Esophagus (tissue), 2 donors: ENCODE data around the gene NACAD. TPM values are rescaled to one million over a fixed set of nuclear protein-coding genes. Genes with fewer than 3 reads are reported as not detected.
"Not testable (repeated sequence)": the region's sequence is repeated elsewhere in the genome, so short reads cannot be mapped to it uniquely, and the experiment has no call there.

Source experiments
- H3K27ac ChIP-seq, 2 donors: one replicate each; pipeline ENCODE4 v1.5.1; 2013; ENCODE audit warnings: low read depth in 2 of 2, mild to moderate bottlenecking in 2 of 2, inconsistent platforms in 1 of 2, low read length in 1 of 2, moderate library complexity in 1 of 2
- H3K27me3 ChIP-seq, 2 donors: one replicate each; pipeline ENCODE4 v1.6.1; 2013; ENCODE audit warnings: low read length in 2 of 2, control low read depth in 1 of 2, mild to moderate bottlenecking in 1 of 2; ENCODE audit not compliant: insufficient read depth in 2 of 2, control insufficient read depth in 1 of 2
- H3K36me3 ChIP-seq, 2 donors: one replicate each; pipeline ENCODE4 v1.6.1; 2013; ENCODE audit warnings: low read length in 1 of 2; ENCODE audit not compliant: control insufficient read depth in 2 of 2, insufficient read depth in 2 of 2
- H3K4me1 ChIP-seq, 2 donors: one replicate each; pipeline ENCODE4 v1.6.1; 2013; ENCODE audit warnings: low read length in 1 of 2; ENCODE audit not compliant: control insufficient read depth in 2 of 2, insufficient read depth in 2 of 2
- H3K4me3 ChIP-seq, 2 donors: one replicate each; pipeline ENCODE4 v1.5.1; 2013; ENCODE audit warnings: low read length in 2 of 2, mild to moderate bottlenecking in 2 of 2, low read depth in 1 of 2, moderate library complexity in 1 of 2
- H3K9me3 ChIP-seq, 2 donors: one replicate each; pipeline ENCODE4 v1.6.1; 2013; ENCODE audit warnings: mild to moderate bottlenecking in 2 of 2, low read depth in 1 of 2, low read length in 1 of 2, moderate library complexity in 1 of 2; ENCODE audit not compliant: control insufficient read depth in 2 of 2, insufficient read depth in 1 of 2
- WGBS, 2 donors: extraction: QIAGEN DNeasy Blood & Tissue Kit; methylation state at CpG; one replicate each; pipeline ENCODE4 v1.1.7; 2013; 5-methylcytosine and 5-hydroxymethylcytosine counted together
- polyA plus RNA-seq, 2 donors: library from polyadenylated mRNA; stranded (reverse); fragments of 200-250 nt; gene quantifications; one replicate each; pipeline ENCODE4 v1.2.3, GENCODE V29; 2013
- donor health status: healthy with polysubstance abuse.
- donor health status: Bipolar disorder and iron deficiency.

NACAD gene
- polyA plus RNA-seq, 2 donors, result 0.37 to 0.65 TPM

GRCh38 chr7:45044338-45044737 is 44.4 kb downstream of the NACAD start:
- Histone ChIP-seq H3K27ac (no peak overlapping the region), H3K4me1 (no peaks in the 10 kb centered on the region), H3K36me3 (peaks cover 5 to 7% of the 10 kb centered on the region in 2 donors), H3K4me3 (no peak overlapping the region), H3K9me3 (no peaks in the 10 kb centered on the region), H3K27me3 (no peaks in the 10 kb centered on the region)
- 75 to 90% methylated on average over 5 of the region's 5 CpGs for WGBS, 2 donors

DNA sequence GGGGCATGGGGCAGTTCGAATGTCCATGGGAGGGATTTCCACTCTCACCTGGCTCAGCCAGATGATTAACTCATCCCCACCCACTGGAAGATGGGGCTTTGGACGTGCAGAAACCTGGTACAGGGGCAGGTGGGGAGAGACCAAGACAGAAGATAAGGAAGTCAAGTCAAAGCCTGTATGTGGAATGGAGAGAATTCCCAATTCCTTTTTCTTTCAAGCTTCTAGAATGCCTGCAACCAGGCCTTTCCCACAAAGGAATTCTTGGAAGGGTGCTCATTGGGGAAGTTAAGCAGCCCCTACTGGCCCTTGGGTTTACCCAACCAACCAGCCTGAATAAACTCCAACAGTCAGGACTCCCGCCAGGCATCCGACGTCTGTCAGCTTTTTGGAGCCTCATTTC is 49.7 kb downstream of the NACAD start:
- Histone ChIP-seq H3K4me1 (peaks cover 2 to 12% of the 10 kb centered on the region in 2 donors), H3K36me3 (peaks cover 7 to 14% of the 10 kb centered on the region in 2 donors), H3K27me3 (no peaks in the 10 kb centered on the region), H3K9me3 (no peaks in the 10 kb centered on the region), H3K27ac (no peak overlapping the region), H3K4me3 (no peak overlapping the region)
- WGBS, 2 donors, result 88 to 89% methylated on average over 5 of the region's 5 CpGs

GRCh38 chr7:45037876-45038275 is 50.9 kb downstream of the NACAD start:
- H3K36me3 ChIP-seq, result peaks cover 7 to 14% of the 10 kb centered on the region in 2 donors
- peaks cover 2 to 17% of the 10 kb centered on the region in 2 donors for H3K4me1 ChIP-seq
- 95 to 96% methylated on average over 5 of the region's 5 CpGs for WGBS, 2 donors
- no peaks in the 10 kb centered on the region for H3K27me3 ChIP-seq
- H3K4me3 ChIP-seq, result no peak overlapping the region
- no peaks in the 10 kb centered on the region for H3K9me3 ChIP-seq
- H3K27ac ChIP-seq, result no peak overlapping the region

GRCh38 chr7:45036796-45037195 is 52.0 kb downstream of the NACAD start:
- no peak overlapping the region for H3K4me3 ChIP-seq
- WGBS, 2 donors, result 76 to 80% methylated on average over 8 of the region's 8 CpGs
- peaks cover 2 to 19% of the 10 kb centered on the region in 2 donors for H3K4me1 ChIP-seq
- peaks cover 8 to 12% of the 10 kb centered on the region in 2 donors for H3K36me3 ChIP-seq
- H3K9me3 ChIP-seq, result no peaks in the 10 kb centered on the region
- H3K27ac ChIP-seq, result no peak overlapping the region
- H3K27me3 ChIP-seq, result no peaks in the 10 kb centered on the region

DNA sequence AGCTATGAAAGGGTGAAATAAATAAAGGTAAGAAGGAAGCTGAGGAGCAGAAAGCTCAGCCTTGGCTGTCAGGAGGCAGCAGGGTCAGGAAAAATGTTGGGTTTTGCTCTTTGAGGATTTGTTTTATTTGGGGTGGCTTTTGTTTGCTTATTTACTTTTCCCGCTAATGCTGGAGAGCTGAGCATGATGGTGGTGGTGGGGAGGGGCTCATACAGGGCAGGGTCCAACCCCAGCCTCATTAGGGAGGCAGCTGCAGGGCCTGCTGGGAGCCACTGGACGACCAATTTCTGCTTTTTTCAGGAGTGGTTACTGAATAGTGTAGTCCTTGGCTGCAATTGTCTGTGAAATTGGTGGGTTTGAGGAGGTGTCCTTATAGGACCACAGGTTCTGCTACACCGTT is 52.5 kb downstream of the NACAD start:
- Histone ChIP-seq H3K4me3 (no peak overlapping the region), H3K27me3 (no peaks in the 10 kb centered on the region), H3K27ac (peak overlapping the region; percentile 16 to 47), H3K9me3 (no peaks in the 10 kb centered on the region), H3K36me3 (peaks cover 3 to 8% of the 10 kb centered on the region in 2 donors), H3K4me1 (peaks cover 2 to 20% of the 10 kb centered on the region in 2 donors)
- WGBS, 2 donors, result 59 to 73% methylated on average over 3 of the region's 3 CpGs

GRCh38 chr7:45035893-45036292 is 52.9 kb downstream of the NACAD start:
- Histone ChIP-seq H3K4me3 (no peak overlapping the region), H3K4me1 (peaks cover 2 to 20% of the 10 kb centered on the region in 2 donors), H3K36me3 (peaks cover 3 to 7% of the 10 kb centered on the region in 2 donors), H3K27ac (peak overlapping the region; percentile 16 to 47), H3K9me3 (no peaks in the 10 kb centered on the region), H3K27me3 (no peaks in the 10 kb centered on the region)
- 41 to 45% methylated on average over 6 of the region's 6 CpGs for WGBS, 2 donors

GRCh38 chr7:45035371-45035770 is 53.4 kb downstream of the NACAD start:
- Histone ChIP-seq H3K27me3 (no peaks in the 10 kb centered on the region), H3K4me1 (peaks cover 2 to 20% of the 10 kb centered on the region in 2 donors), H3K9me3 (no peaks in the 10 kb centered on the region), H3K4me3 (no peak overlapping the region), H3K27ac (peak overlapping the region in 1 of 2 donors; percentile 18), H3K36me3 (peaks cover 3 to 7% of the 10 kb centered on the region in 2 donors)
- WGBS, 2 donors, result 77 to 79% methylated on average over 5 of the region's 5 CpGs

DNA sequence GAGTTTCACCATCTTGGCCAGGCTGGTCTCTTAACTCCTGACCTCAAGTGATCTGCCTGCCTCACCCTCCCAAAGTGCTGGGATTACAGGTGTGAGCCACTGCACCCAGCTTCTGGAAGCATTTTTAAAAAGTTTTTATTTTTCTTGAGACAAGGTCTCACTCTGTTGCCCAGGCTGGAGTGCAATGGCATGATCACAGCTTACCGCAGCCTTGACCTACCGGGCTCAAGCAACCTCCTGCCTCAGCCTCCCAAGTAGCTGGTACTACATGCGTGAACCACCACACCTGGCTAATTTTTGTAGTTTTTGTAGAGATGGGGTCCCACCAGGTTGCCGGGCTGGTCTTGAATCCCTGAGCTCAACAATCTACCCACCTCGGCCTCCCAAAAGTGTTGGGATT is 54.1 kb downstream of the NACAD start:
- not testable (repeated sequence) for H3K36me3 ChIP-seq, H3K9me3 ChIP-seq, H3K4me3 ChIP-seq, H3K27ac ChIP-seq, H3K27me3 ChIP-seq
- 82 to 96% methylated on average over 5 of the region's 5 CpGs for WGBS, 2 donors
- peaks cover 2 to 20% of the 10 kb centered on the region in 2 donors for H3K4me1 ChIP-seq

DNA sequence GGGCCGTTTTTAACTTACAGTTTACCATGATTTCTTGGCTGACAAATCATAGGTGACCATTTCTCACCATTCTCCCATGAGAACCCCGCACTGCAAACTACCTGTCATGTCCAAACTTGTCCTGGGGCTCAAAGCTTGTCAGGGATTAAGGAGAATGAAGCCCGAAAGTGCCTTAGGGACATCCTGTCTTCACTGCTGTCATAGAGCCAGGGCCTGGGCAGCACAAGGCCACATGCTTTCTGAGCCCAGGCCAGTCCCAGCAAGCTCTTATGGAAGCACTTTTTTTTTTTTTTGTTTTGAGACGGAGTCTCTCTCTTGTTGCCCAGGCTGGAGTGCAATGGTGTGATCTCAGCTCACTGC is 54.9 kb downstream of the NACAD start:
- Histone ChIP-seq H3K4me3 (no peak overlapping the region), H3K27me3 (no peaks in the 10 kb centered on the region), H3K9me3 (no peaks in the 10 kb centered on the region), H3K27ac (no peak overlapping the region), H3K4me1 (peaks cover 2 to 20% of the 10 kb centered on the region in 2 donors), H3K36me3 (peaks cover 2 to 5% of the 10 kb centered on the region in 2 donors)
- WGBS, 2 donors, result 49 to 64% methylated on average over 4 of the region's 4 CpGs

- 56 to 64% methylated on average over 1 of the region's 1 CpG for WGBS, 2 donors
- Histone ChIP-seq H3K4me3 (no peak overlapping the region), H3K9me3 (no peaks in the 10 kb centered on the region), H3K36me3 (peaks cover 0 to 4% of the 10 kb centered on the region in 2 donors), H3K4me1 (peaks cover 2 to 20% of the 10 kb centered on the region in 2 donors), H3K27ac (peak overlapping the region in 1 of 2 donors; percentile 65), H3K27me3 (no peaks in the 10 kb centered on the region)
Observed at GRCh38 chr7:45033261-45033930, 55.4 kb downstream of the NACAD start.
